ENCODE measurements around the gene RAD51B. TPM values are rescaled to one million over a fixed set of nuclear protein-coding genes. Genes with fewer than 3 reads are reported as not detected.

Gene RAD51B
- total RNA-seq, 1 experiment from 2014 or later, result 20.0 TPM

GRCh38 chr14:68685419-68686204 is 866.0 kb downstream of the RAD51B start (continued):
- TF ChIP-seq MAX (IDR thresholded peaks at IDR 0.05) (peak; percentile 77), ELF1 (IDR thresholded peaks at IDR 0.05; ENCODE audit: borderline replicate concordance, low read depth) (no peak), CBX3 (IDR thresholded peaks at IDR 0.05; ENCODE audit: low read depth) (peak; percentile 91), SRF (IDR thresholded peaks at IDR 0.05; ENCODE audit: low read depth) (peak; percentile 36; the same call in 1 of the 2 replicates), EGR1 (IDR thresholded peaks at IDR 0.05; ENCODE audit: low read depth) (peak; percentile 66)

- H3K4me3 ChIP-seq (replicated peaks in 1 of 2; ENCODE audit: low read depth in 1 of 2, low read length in 2 of 2), result no peak overlapping the region
- ATAC-seq (no peak), DNase-seq (ENCODE audit: low read depth, low spot score) (no peak)
- H3K27me3 ChIP-seq (ENCODE audit: insufficient read depth, low read length), result no peaks in the 10 kb centered on the region
- H3K4me1 ChIP-seq (ENCODE audit: control insufficient read depth in 1 of 2, insufficient read depth in 2 of 2, low read length in 2 of 2), result peaks cover 55 to 85% of the 10 kb centered on the region in 2 experiments
- no peaks in the 10 kb centered on the region for H3K9me3 ChIP-seq (ENCODE audit: control insufficient read depth in 1 of 2, insufficient read depth in 1 of 2, low read depth in 1 of 2, low read length in 2 of 2)
- no peaks in the 10 kb centered on the region for H3K9me2 ChIP-seq (ENCODE audit: insufficient read depth)
- TF ChIP-seq SRF (IDR thresholded peaks at IDR 0.05; ENCODE audit: low read depth) (no peak), YY1 (IDR thresholded peaks at IDR 0.05; ENCODE audit: extremely low read depth, insufficient replicate concordance, low read depth, low read length) (no peak), FOSL1 (IDR thresholded peaks at IDR 0.05; ENCODE audit: low read depth) (no peak), JUND (IDR thresholded peaks at IDR 0.05) (no peak), ZNF274 (IDR thresholded peaks at IDR 0.05; ENCODE audit: low read depth, low read length) (no peak), CBX3 (IDR thresholded peaks at IDR 0.05; ENCODE audit: low read depth) (no peak), CEBPB (IDR thresholded peaks at IDR 0.05; ENCODE audit: low read depth) (no peak), ELF1 (IDR thresholded peaks at IDR 0.05; ENCODE audit: borderline replicate concordance, low read depth) (no peak)
- no peaks in the 10 kb centered on the region for H3K36me3 ChIP-seq (ENCODE audit: control insufficient read depth in 1 of 2, insufficient read depth in 2 of 2, low read length in 2 of 2)
- H3K9ac ChIP-seq (ENCODE audit: low read length), result peak overlapping the region; percentile 24
- BruUV-seq (replicated peaks), result no TSS peak
- H3K79me2 ChIP-seq (ENCODE audit: insufficient read depth, low read length), result no peaks in the 10 kb centered on the region
- ChIA-PET POLR2A (interaction anchor here (1.2 kb wide), 1 partner anchor 102 kb away, joined by 7 read pairs; no protein-coding TSS in a partner anchor), RAD21 (ENCODE audit: low non-redundant PET in 1 of 2, low total read pairs in 2 of 2, uncharacterized antibody in 2 of 2, unreplicated experiment in 2 of 2) (no interaction called here), CTCF (no interaction called here)
- H4K20me1 ChIP-seq (ENCODE audit: insufficient read depth), result no peaks in the 10 kb centered on the region
- H3K27ac ChIP-seq (ENCODE audit: low read depth, low read length), result peak overlapping the region; percentile 66
- peak overlapping the region; percentile 55 for H3K4me2 ChIP-seq (ENCODE audit: low read length)
- H2AFZ ChIP-seq (ENCODE audit: low read depth, low read length, poor library complexity, severe bottlenecking), result no peak overlapping the region
- intact Hi-C loops (cut with micrococcal nuclease), result loop anchor here (10.0 kb wide), 2 partner anchors 221 to 431 kb away; no protein-coding TSS in a partner anchor
Observed at GRCh38 chr14:68686205-68686465, 866.6 kb downstream of the RAD51B start.

All from HCT116 (cell line).